OCI-LY7 (cell line): ENCODE measurements around the gene POU3F2. TPM values are rescaled to one million over a fixed set of nuclear protein-coding genes. Genes with fewer than 3 reads are reported as not detected.

Experiments used
- Bru-seq: library from RNA; stranded (reverse); fragments of 400-500 nt; gene quantifications from one replicate; lab custom pipeline; 2021; lab: Mats Ljungman, UMichigan
- BruChase-seq, 2 experiments: library from RNA; stranded (reverse); fragments of 400-500 nt; gene quantifications; one replicate each; lab custom pipeline; 2021; lab: Mats Ljungman, UMichigan
- BruUV-seq: library from RNA; stranded (reverse); fragments of 400-500 nt; replicated peaks from 2 replicates; lab custom pipeline; 2021; lab: Mats Ljungman, UMichigan
- CTCF ChIA-PET: fragments of 300-600 bp; sonication (Branson Sonifier 250); formaldehyde crosslinking; loops from one replicate; lab custom pipeline; 2022; ENCODE audit warnings: antibody characterized with exemption; ENCODE audit not compliant: unreplicated experiment; lab: Charles Lee
- POLR2A ChIA-PET: fragments of 300-600 bp; sonication (Branson Sonifier 250); formaldehyde crosslinking; loops from one replicate; lab custom pipeline; 2022; ENCODE audit warnings: antibody characterized with exemption; lab: Charles Lee
- DNase-seq: peaks from one replicate; pipeline ENCODE4 v3.0.0-alpha.2; 2015; ENCODE audit warnings: low spot score
- H2AFZ ChIP-seq: fragments of 200-600 bp; sonication (generic), shearing (Covaris generic); 2 replicates; pipeline ENCODE4 v1.6.1; 2014; ENCODE audit warnings: mild to moderate bottlenecking, antibody characterized with exemption, low read length, moderate library complexity
- H3K27ac ChIP-seq: fragments of 200-600 bp; sonication (generic); 2 replicates; pipeline ENCODE4 v1.5.1; 2014; ENCODE audit warnings: mixed run types, low read depth, mild to moderate bottlenecking, moderate library complexity, low read length, inconsistent platforms; ENCODE audit not compliant: poor library complexity, severe bottlenecking
- H3K36me3 ChIP-seq: fragments of 200-600 bp; sonication (generic); 2 replicates; pipeline ENCODE4 v1.6.1; 2014; ENCODE audit warnings: mild to moderate bottlenecking, antibody characterized with exemption, low read length, moderate library complexity, mixed read lengths; ENCODE audit not compliant: insufficient read depth
- H3K4me1 ChIP-seq: fragments of 200-600 bp; sonication (generic); 2 replicates; pipeline ENCODE4 v1.5.1; 2014; ENCODE audit warnings: mild to moderate bottlenecking, low read length; ENCODE audit not compliant: insufficient read depth, poor library complexity, severe bottlenecking
- H3K4me2 ChIP-seq: fragments of 200-600 bp; sonication (generic); 2 replicates; pipeline ENCODE4 v1.6.1; 2014; ENCODE audit warnings: mild to moderate bottlenecking, low read length
- H3K4me3 ChIP-seq: fragments of 200-600 bp; sonication (generic); 2 replicates; pipeline ENCODE4 v1.5.1; 2014; ENCODE audit warnings: mild to moderate bottlenecking, low read depth, low read length; ENCODE audit not compliant: poor library complexity, severe bottlenecking
- H3K79me2 ChIP-seq: fragments of 200-600 bp; sonication (generic); 2 replicates; pipeline ENCODE4 v1.6.1; 2016; ENCODE audit warnings: low read depth, mild to moderate bottlenecking, low read length, moderate library complexity, mixed read lengths; ENCODE audit not compliant: insufficient read depth
- H3K9me2 ChIP-seq: fragments of 200-600 bp; sonication (generic); 2 replicates; pipeline ENCODE4 v1.6.1; 2016; ENCODE audit warnings: mild to moderate bottlenecking, low read length, mixed read lengths; ENCODE audit not compliant: insufficient read depth
- H3K9me3 ChIP-seq: fragments of 200-600 bp; sonication (generic); 2 replicates; pipeline ENCODE4 v1.6.1; 2014; ENCODE audit warnings: mild to moderate bottlenecking, mixed run types, low read length, mixed read lengths
- H4K20me1 ChIP-seq: fragments of 200-600 bp; sonication (generic); 2 replicates; pipeline ENCODE4 v1.6.1; 2014; ENCODE audit warnings: mild to moderate bottlenecking, antibody characterized with exemption, low read length, moderate library complexity, mixed read lengths; ENCODE audit not compliant: insufficient read depth
- EZH2phosphoT487 ChIP-seq: fragments of 200-600 bp; sonication (generic); IDR thresholded peaks from 2 replicates; pipeline ENCODE4 v1.6.1; 2018; ENCODE audit warnings: low read depth, borderline replicate concordance, mild to moderate bottlenecking, mixed run types, antibody characterized with exemption, low read length, moderate library complexity, mixed read lengths
- intact Hi-C: fragments of 100-400 bp; cut with micrococcal nuclease; formaldehyde crosslinking; loops from one replicate; pipeline ENCODE4 v1.10.0; 2022; ENCODE audit not compliant: unreplicated experiment
- long read RNA-seq: library from polyadenylated mRNA; stranded (forward); transcript quantifications from one replicate; pipeline ENCODE4 v2.0.0, GENCODE V29; 2022
- total RNA-seq, 2 experiments: library from RNA; depleted of rRNA in 1 of 2; stranded (reverse); fragments of >200 nt in 1 of 2; shearing (Covaris generic) in 1 of 2; gene quantifications; 2 replicates each; pipeline ENCODE4 v1.2.3, GENCODE V29; 2014 to 2022
- TF ChIP-seq, protein P1 (sequence below): fragments of 200-600 bp; sonication (generic); conservative IDR thresholded peaks from 2 replicates; pipeline ENCODE4 v1.5.1; 2014; ENCODE audit warnings: mild to moderate bottlenecking, antibody characterized with exemption, low read length, moderate library complexity, mixed read lengths

POU3F2 gene
- total RNA-seq (2014; rRNA removed; shearing (Covaris generic)), result not detected in 2 replicates
- total RNA-seq (2022), result not detected in 2 replicates
- not detected for Bru-seq, nascent RNA
- not detected for BruChase-seq, experiment 1, labeled RNA remaining after a 6-hour chase
- not detected for BruChase-seq, experiment 2, labeled RNA remaining after a 2-hour chase
- long read RNA-seq, result 0 reads

GRCh38 chr6:98834060-98835031, at the start of gene POU3F2:
Gene POU3F2 (plus strand): TSS chr6:98834574. CDS start chr6:98834874, 300 bp downstream.
- Histone ChIP-seq H3K79me2 (no peaks in the 10 kb centered on the region), H2AFZ (peak within 1 kb of the TSS; percentile 82; the same call in 1 of the 2 replicates), H3K9me2 (no peaks in the 10 kb centered on the region), H3K36me3 (no peaks in the 10 kb centered on the region), H3K4me2 (peak within 1 kb of the TSS; percentile 97), H3K4me3 (peak within 1 kb of the TSS; percentile 71), H4K20me1 (peaks cover 4% of the 10 kb centered on the region; the same call in 1 of the 2 replicates), H3K9me3 (no peaks in the 10 kb centered on the region), H3K4me1 (peaks cover 5% of the 10 kb centered on the region), H3K27ac (no peak within 1 kb of the TSS)
- intact Hi-C loops, result loop anchor here (5.0 to 10.0 kb wide), 2 partner anchors 198 to 1120 kb away; no protein-coding TSS in a partner anchor
- ChIA-PET CTCF (interaction anchor here (0.6 kb wide), 1 partner anchor 1340 kb away, joined by 5 read pairs; no protein-coding TSS in a partner anchor), POLR2A (interaction anchor here (0.6 to 0.8 kb wide), 5 partner anchors 19 to 689 kb away, joined by 3 to 7 read pairs (median 5); no protein-coding TSS in a partner anchor)
- peak; percentile 80 for DNase-seq
- no peak for TF ChIP-seq EZH2phosphoT487
- TF ChIP-seq, protein P1, sequence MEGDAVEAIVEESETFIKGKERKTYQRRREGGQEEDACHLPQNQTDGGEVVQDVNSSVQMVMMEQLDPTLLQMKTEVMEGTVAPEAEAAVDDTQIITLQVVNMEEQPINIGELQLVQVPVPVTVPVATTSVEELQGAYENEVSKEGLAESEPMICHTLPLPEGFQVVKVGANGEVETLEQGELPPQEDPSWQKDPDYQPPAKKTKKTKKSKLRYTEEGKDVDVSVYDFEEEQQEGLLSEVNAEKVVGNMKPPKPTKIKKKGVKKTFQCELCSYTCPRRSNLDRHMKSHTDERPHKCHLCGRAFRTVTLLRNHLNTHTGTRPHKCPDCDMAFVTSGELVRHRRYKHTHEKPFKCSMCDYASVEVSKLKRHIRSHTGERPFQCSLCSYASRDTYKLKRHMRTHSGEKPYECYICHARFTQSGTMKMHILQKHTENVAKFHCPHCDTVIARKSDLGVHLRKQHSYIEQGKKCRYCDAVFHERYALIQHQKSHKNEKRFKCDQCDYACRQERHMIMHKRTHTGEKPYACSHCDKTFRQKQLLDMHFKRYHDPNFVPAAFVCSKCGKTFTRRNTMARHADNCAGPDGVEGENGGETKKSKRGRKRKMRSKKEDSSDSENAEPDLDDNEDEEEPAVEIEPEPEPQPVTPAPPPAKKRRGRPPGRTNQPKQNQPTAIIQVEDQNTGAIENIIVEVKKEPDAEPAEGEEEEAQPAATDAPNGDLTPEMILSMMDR, result no peak
- BruUV-seq, result no TSS peak

- no peak for TF ChIP-seq EZH2phosphoT487
- TF ChIP-seq, protein P1, result no peak
- POLR2A ChIA-PET, result no interaction called here
- no peaks in the 10 kb centered on the region for H4K20me1 ChIP-seq
- H3K79me2 ChIP-seq, result no peaks in the 10 kb centered on the region
- intact Hi-C loops, result no loop called here
- H3K4me2 ChIP-seq, result no peak overlapping the region
- no peaks in the 10 kb centered on the region for H3K4me1 ChIP-seq
- H3K27ac ChIP-seq, result no peak overlapping the region
- CTCF ChIA-PET, result no interaction called here
- no peak for DNase-seq
- H3K36me3 ChIP-seq, result no peaks in the 10 kb centered on the region
- BruUV-seq, result no TSS peak
- no peak overlapping the region for H3K4me3 ChIP-seq
- no peaks in the 10 kb centered on the region for H3K9me3 ChIP-seq
- no peak overlapping the region for H2AFZ ChIP-seq
- no peaks in the 10 kb centered on the region for H3K9me2 ChIP-seq
Measured at GRCh38 chr6:98787435-98787834, 46.9 kb upstream of the POU3F2 start.
